SK-N-MC (cell line): ENCODE data around the gene CAMK1D.

ENCODE experiments used
- EZH2 ChIP-seq: fragments of 200-600 bp; sonication (generic); IDR thresholded peaks from one replicate; pipeline ENCODE4 v1.6.1; 2017; ENCODE audit warnings: antibody characterized with exemption
- POLR2AphosphoS5 ChIP-seq: IDR thresholded peaks from 2 replicates; pipeline ENCODE4 v1.6.1; 2012; ENCODE audit warnings: mild to moderate bottlenecking, low read depth, low read length, borderline replicate concordance

DNA sequence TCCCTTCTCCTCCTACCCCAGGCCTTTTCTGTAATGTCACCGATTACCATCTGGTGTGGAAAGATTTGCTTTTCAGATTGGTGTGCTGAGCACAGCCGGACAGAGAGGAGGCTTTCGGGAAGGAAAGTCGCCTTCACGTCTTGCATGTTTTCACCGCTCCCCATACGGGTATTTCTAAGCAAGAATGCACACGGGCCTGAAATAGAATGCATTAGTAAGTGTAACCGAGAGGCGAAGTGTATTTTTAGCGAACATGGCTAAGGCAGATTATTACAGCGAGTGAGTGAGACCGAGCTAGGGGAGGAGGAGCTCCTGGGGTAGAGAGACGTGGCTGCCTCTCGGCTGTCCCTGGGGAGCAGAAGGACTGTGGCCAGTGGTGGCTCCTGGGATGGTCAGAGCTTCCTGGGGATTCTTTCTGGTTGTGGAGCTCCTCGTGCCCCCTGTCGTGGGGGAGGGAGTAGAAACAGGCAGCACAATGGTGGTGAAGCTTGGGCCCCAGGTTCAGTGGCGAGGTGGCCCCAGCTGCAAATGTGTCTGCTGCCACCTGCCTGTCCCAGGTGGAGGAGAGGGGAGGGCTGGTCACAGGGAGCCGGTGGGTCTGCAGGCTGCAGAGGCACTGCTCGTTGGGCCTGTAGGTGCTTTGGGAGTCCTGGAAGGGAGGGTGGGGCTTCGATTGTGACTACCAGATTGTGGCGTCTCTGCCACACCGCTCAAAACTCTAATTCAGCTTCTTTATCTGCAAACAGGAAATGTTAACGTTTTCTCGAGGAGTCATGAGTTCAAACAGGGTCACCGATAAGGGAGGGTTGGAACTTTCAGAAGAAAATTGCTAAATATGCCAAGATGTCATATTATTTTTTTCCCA is 135.8 kb downstream of the CAMK1D start:
- TF ChIP-seq POLR2AphosphoS5 (no peak), EZH2 (no peak)
